GM10266 (cell line): ENCODE data around the gene TDRKH.

Experiments used
- DNase-seq: peaks from one replicate; pipeline ENCODE4 v3.0.0; 2012; ENCODE audit errors: extremely low spot score
- TF ChIP-seq, protein P1 (sequence below): IDR thresholded peaks from 2 replicates; pipeline ENCODE4 v1.5.1; 2012; ENCODE audit warnings: mild to moderate bottlenecking, low read depth; ENCODE audit not compliant: control insufficient read depth, insufficient read depth; ENCODE audit errors: missing control alignments

Gene TDRKH

DNA sequence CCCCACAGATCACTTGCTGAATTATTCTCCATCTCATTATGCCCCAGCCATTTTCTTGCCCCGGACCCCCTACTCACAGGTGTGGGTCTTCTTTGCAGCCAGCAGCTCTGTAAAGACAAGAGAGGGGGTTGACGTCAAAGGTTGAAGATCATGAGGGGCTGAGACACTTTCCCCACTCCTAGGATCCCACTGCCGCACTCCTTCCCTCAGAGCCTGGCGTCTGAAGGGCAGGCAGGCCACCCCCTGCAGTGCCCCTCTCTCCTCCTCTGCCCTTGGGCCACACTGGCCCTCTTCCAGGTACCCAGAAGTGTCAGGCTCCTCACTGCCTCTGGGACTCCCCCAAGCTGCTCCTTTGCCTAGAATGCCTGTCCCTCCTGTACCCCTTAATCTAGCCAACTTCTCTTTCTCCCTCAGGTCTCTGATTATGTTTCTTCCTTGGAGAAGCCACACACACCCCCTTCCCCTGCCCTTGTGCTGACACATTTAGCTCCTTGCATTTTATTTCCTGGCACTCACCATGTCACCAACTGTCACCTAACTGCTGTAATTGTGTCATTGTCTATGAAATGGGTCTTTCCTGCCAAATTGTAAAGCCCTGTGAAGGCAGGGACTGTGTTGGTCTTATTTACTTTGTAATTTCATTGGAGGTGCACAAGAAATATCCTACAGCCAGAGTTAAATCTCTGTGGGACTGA, 39.2 kb upstream of the TDRKH start:
- TF ChIP-seq, protein P1, sequence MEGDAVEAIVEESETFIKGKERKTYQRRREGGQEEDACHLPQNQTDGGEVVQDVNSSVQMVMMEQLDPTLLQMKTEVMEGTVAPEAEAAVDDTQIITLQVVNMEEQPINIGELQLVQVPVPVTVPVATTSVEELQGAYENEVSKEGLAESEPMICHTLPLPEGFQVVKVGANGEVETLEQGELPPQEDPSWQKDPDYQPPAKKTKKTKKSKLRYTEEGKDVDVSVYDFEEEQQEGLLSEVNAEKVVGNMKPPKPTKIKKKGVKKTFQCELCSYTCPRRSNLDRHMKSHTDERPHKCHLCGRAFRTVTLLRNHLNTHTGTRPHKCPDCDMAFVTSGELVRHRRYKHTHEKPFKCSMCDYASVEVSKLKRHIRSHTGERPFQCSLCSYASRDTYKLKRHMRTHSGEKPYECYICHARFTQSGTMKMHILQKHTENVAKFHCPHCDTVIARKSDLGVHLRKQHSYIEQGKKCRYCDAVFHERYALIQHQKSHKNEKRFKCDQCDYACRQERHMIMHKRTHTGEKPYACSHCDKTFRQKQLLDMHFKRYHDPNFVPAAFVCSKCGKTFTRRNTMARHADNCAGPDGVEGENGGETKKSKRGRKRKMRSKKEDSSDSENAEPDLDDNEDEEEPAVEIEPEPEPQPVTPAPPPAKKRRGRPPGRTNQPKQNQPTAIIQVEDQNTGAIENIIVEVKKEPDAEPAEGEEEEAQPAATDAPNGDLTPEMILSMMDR, result no peak
- no peak for DNase-seq

DNA sequence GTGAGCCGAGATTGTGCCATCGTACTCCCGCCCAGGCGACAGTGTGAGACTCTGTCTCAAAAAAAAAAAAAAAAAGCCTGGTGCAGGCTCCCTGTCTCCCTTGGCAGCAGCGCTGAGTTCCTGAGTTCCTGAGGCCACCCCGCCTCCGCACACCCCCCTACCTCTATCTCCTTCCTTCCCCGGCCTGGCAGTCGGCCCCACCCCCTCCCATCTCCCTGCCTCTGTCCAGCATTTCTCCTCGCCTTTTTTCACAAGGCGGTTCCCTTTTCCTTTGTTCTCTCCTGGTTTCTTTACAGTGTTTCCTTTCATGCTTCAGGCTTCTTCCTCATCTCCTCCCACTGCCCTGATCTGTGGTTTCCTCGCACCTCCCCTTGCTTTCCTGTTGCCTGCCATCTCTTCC, 38.6 kb upstream of the TDRKH start:
- no peak for DNase-seq
- TF ChIP-seq, protein P1, result no peak

DNA sequence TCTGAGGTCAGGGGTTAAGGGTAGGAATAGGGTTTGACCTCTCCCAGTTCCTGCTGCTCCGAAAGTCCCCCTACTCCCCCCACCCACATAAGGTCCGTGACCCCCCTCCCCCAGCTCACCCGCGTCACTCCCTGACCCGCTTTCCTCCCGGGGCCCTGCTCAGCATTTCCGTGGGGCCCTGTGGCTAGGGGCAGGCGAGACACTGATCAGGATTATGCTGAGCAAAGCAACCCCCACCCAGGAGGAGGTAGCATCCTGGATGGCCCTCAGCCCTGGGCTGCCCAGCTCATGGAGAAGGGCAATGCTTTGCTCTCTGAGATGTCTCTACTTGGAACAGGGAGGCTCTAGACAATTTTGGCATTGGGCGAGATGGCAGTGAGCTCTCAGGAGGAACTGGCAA, 37.6 kb upstream of the TDRKH start:
- TF ChIP-seq, protein P1, result no peak
- no peak for DNase-seq

DNA sequence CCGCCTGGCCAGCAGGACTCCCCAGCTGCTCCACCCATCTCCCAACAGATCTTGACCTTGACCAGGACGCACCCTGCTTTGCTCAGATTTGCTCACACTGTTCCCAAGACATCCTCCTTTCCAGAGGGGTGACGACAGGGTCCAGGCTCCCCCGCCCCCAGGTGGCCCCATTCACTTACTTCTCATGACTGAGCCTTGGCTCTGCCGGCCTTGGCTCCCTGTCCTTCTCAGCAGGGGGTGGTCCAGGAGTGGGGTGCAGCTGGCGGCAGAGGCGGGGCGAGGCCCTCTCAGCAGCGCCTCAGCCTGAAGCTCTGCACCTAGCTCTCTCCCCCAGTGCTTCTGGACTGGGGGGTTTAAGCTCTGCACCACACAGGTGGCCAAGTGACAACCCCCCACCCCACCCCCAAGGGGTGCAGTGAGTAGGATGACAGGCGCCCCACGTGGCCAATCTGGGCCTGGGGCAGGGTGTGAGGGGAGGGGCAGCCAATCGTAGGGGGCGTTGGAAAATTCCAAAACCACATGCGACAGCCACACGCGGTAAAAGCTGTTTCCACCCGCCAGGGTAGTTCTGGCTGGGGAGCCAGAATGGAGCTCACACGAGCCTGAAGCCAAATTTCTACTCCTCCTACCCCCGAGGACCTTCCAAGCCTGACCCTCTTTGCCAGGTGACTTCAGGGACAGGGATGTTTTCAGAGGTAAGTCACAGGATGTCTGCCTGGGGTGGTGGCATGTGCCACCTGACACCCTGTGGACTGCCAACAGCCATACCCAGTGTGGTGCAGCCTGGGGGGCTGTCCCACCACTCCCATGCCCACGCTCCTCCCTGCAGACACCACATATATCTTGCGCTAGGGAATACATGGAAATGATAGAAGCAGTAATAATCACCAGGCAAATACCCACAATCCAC, 35.7 kb upstream of the TDRKH start:
- TF ChIP-seq, protein P1, result no peak
- no peak for DNase-seq

DNA sequence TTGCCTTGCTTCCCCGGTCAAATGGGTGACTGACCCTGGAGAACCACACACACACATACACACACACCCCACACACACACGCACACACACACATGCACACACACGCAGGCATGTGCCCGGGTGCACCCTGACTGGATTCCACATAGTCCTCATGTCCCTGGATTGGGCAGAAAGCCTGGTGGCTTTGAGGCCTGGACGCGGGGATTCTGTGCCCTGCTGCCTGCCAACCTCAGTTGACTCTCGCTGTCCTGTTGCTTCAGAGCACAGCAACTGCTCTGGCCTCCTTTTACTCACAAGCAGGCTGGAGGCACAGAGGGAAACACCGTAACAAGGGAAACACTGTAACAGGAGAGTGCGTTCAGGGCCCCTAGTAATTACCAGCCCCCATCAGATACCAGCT, 34.9 kb upstream of the TDRKH start:
- TF ChIP-seq, protein P1, result no peak
- DNase-seq, result no peak

DNA sequence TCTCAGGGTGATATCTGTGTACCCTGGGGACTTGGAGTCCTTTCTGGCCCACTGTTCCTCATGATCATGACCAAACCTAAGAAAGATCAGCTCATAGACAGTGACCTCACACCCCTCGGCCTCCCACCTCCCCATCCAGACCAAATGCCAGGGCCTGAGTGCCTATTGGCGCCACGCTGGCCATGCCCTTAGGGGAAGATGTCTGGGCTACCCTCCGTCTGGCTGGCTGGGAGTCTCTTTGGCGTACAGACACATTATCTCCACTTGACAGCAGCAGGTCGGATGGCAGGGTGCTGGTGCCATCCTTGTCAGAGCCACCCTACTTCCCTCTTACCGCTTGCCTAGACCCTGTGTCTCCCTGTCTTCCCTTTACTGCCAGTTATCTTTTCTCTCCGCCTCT, 32.9 kb upstream of the TDRKH start:
- no peak for DNase-seq
- TF ChIP-seq, protein P1, result no peak

DNA sequence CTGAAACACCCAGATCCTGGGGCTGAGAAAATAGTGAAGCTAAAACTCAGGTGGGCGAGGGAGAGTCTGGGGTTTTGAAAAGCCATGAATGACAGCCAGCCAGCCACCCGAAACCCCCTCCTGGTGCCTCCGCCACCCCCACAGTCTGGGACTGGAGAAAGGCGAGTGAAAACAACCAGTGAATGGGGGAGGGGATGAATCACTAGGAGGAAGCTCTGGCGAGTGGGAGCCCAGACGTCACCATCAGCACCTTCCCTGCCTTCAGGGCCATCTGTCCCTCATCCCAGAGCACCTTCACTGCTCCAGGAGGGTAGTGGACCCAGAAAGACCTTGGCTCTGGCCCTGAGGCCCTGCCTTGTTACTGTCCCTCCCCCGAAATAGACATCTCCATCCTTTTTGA, 32.1 kb upstream of the TDRKH start:
- TF ChIP-seq, protein P1, result no peak
- no peak for DNase-seq
